Stimulated activated CD8-positive, alpha-beta memory T cell treated with anti-CD3 and anti-CD28 coated beads, Interleukin-12 subunit alpha, Interleukin-12 subunit beta, amount 100 ng/mL, for 24 hours (primary cell): ENCODE measurements around the gene PPP2R2D.
"Not testable (repeated sequence)": the region's sequence is repeated elsewhere in the genome, so short reads cannot be mapped to it uniquely, and the experiment has no call there.

Source experiments
- DNase-seq: peaks from one replicate; pipeline ENCODE4 v3.0.0-alpha.2; 2020; ENCODE audit errors: extremely low read depth

Gene PPP2R2D

DNA sequence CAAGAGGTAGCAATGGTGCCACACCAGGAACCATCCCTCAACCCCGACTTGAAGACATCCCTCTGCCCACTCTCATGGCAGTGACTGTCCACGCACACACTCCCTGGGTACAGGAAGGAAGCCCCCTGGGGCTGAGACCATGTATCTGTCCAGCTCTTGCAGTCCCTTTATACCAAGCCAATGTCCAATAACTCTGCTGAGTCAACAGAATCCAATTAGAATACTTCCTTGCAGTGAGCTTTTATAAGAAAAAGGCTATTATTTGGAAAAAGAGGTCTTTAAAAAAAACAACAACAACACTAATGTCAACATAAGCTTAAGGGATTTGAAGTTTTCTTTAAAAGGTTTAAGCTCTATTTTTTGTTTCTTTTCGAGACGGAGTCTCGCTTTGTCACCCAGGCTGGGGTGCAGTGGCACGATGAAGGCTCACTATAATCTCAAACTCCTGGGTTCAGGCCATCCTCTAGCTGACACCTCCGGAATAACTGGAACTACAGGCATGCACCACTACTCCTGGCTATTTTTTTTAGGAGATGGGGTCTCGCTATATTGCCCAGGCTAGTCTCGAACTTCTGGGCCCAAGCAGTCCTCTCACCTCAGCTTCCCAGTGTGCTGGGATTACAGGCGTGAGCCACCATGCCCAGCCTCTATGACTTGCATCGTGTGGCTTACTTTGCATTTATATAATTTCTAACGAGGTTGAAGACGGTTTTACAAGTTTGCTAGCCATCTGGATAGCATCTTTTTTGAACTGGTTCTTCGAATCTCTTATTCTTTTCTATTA is 73.4 kb downstream of the PPP2R2D start:
- no peak for DNase-seq

DNA sequence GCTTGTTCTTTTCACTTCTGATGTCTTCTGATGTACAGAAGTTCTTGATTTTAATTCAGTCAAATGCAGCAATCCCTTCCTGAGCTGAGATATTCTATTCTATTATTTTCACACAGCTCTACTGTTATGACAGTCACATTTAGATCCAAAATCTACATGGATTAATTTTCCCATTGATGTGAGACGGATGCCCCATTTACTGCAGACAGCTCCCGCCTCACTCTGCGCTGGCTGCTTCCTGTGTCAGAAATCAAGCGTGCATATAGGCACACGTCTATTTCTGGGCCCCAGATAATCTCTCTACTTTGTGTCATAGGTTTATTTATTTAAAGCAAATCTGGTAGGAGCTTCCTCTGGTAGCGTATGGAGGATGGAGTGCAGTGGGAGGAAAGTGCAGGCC is 74.2 kb downstream of the PPP2R2D start:
- DNase-seq, result no peak

DNA sequence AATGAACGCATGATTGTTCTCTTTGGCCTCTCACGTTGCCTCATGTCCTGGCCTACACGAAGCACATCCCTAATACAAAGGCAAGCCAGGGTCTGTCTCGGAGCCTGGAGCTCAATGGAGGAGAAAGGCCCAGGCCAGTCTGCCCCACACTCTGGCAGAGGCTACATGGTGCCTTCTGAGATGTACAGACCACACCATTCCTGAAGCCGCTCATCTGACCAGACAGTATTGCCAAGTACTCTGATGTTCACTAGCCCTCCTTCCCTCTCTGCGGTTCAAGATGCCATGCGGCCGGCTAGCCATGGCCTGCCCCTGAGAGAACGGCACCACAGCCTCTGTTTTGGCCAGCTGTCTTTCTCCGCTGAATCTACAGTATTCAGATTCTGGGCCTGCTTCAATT is 75.0 kb downstream of the PPP2R2D start:
- DNase-seq, result no peak

DNA sequence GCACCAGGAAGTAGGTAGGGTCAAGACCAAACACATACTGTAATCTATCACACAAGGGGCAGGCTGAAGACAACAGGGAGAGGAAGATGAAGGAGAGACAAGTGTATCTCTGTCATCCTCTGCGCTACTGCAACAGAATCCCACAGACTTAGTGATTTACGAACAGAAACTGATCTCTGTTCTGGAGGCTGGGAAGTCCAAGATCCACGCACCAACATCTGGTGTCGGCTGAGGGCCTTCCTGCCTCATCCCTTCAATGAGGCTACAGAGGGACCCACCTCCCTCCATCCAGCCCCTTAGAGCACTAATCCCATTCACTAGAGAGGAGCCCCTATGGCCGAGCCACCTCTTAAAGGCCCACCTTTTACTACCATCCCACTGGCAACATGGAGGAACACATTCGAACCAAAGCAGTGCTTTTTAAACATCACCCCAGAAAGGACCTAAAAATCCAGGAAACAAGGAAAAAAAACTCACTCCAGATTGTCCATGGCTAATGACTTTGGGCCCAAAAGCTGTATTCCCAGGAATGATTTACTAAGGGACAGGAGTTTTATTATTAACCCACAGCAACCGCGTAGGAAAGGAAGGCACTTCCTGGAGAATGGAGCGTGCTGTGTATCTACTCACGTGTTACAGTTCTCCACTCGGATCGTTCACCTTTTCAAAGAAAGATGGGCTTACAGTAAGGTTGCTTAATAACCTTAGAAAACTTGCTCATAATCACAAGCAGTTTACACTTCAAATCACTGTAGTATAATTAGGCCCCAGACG is 76.7 kb downstream of the PPP2R2D start:
- no peak for DNase-seq

DNA sequence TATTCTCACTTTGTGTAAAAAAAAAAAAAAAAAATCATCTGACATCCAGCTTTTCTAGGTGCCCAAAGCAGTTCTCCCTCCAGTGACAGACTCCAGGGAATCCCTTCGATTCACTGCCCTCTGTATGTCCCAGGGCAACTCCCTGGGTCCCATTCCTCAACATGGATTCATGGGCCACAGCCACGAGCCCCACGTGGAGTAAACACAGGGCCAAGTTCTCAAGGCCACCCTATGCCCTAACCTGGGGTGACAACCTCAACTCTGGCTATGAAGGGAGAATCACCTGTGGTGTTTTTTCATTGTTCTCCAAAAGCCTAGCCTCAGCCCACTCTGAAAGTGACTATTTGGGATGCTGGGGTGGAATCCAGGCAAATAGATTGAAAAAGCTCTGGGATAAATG is 77.6 kb downstream of the PPP2R2D start:
- no peak for DNase-seq

GRCh38 chr10:131978851-131979250 is 78.0 kb downstream of the PPP2R2D start:
- DNase-seq, result no peak

- DNase-seq, result no peak
These were observed 78.5 kb downstream of the PPP2R2D start for GRCh38 chr10:131979336-131979735.

GRCh38 chr10:131979821-131980270 is 79.0 kb downstream of the PPP2R2D start:
- DNase-seq, result no peak

DNA sequence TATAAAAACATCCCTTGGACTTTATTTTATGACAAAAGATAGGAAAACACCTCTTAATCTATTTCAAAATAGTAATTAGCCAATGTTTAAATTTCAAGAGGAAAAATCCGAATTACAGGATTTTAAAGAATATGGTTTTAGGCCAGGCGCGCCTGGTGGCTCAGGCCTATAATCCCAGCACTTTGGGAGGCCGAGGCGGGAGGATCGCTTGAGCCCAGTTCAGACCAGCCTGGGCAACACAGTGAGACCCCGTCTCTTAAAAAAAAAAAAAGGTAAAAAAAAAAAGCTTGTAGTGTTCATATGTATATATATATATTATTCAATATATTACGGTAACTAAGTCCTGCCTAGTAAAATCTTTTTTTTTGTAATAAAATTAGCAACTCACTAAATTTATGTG is 79.5 kb downstream of the PPP2R2D start:
- DNase-seq, result no peak

DNA sequence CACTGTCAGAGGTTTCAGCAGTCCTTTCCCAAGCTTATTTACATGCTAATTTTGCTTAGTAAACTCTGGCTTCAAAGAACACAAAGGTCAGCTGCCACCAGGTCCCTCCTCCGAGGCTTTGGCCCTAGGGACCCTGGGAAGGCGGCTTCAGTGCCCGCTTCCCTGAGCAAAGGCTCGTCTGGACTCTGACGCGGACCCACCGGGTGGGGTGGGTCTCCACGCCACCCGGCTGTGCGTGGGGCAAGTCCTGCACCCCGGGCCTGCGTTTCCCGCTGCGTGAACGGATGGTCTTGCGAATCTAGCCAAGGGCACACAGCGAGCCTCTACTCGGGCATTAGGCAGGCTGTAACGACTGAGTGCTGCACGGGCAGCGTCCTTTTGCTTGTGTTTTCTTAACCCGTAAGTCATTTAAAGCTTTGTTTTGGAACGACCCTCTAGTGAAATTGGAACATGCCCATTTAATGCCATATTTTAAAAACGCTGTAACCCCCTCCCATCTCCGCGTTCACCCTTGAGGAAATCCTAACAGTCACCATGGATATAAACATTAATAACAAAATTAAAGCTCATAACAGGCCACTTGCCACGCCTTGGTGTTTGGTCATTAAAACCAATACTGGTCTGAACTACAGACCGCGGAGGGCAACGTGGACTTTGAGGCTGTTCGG is 80.1 kb downstream of the PPP2R2D start:
- no peak for DNase-seq

- DNase-seq, result peak; percentile 89
These were observed 80.8 kb downstream of the PPP2R2D start, which contains the start of gene BNIP3 for GRCh38 chr10:131981429-131982184. BNIP3 (minus strand) TSS chr10:131981923; CDS start chr10:131981806, 117 bp downstream.

GRCh38 chr10:131982185-131982756 is 81.5 kb downstream of the PPP2R2D start:
- DNase-seq, result no peak

DNA sequence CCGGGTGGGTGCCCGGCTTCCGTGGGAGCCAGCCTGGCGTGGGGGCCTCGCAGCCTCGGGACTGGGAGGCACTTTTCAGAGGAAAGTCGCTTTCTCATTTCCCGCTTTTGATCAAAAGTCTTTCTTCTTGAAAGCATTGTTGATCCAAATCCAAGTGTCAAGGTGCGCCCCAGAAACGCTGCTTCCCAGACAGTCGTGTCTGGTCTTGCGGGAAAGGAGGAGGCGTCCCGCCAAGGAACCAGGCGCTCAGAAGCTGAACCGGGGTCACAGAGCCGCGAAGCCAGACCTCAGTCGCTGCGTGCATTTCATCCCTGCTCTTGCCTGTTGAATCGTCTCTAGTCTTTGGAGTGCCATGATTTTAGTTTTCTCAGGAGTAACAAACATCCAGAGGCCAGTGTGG is 82.0 kb downstream of the PPP2R2D start:
- DNase-seq, result no peak

- DNase-seq, result no peak
These were observed 83.0 kb downstream of the PPP2R2D start for GRCh38 chr10:131983780-131984179.

GRCh38 chr10:131986851-131987250 is 86.0 kb downstream of the PPP2R2D start:
- not testable (repeated sequence) for DNase-seq

GRCh38 chr10:131987301-131987700 is 86.5 kb downstream of the PPP2R2D start:
- DNase-seq, result not testable (repeated sequence)

- DNase-seq, result not testable (repeated sequence)
These were observed 87.0 kb downstream of the PPP2R2D start for GRCh38 chr10:131987786-131988185.

DNA sequence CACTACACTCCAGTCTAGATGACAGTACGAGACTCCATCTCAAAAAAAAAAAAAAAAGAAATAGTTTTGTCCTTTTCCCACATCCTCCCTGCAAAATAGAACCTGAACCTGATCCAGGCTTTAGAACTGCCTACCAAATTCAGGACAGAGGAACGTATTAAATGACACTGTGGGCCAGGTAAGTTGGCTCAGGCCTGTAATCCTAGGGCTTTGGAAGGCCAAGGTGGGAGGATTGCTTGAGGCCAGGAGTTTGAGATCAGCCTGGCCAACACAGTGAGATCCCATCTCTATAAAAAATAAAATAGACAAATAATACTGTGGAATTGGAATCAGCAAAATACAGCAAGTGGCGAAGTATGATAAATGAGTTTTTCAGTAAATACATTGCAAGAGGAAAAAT is 90.9 kb downstream of the PPP2R2D start:
- DNase-seq, result no peak

- DNase-seq, result no peak
These were observed 92.5 kb downstream of the PPP2R2D start for GRCh38 chr10:131993275-131993674.

- DNase-seq, result no peak
These were observed 93.6 kb downstream of the PPP2R2D start for GRCh38 chr10:131994435-131994834.
